GM19238 (cell line): ENCODE measurements around the gene SPDYE18.
"Not testable (repeated sequence)": the region's sequence is repeated elsewhere in the genome, so short reads cannot be mapped to it uniquely, and the experiment has no call there.

Experiments used
- DNase-seq: peaks from one replicate; pipeline ENCODE4 v3.0.0; 2011; ENCODE audit warnings: low spot score; ENCODE audit not compliant: insufficient read length

Gene SPDYE18

DNA sequence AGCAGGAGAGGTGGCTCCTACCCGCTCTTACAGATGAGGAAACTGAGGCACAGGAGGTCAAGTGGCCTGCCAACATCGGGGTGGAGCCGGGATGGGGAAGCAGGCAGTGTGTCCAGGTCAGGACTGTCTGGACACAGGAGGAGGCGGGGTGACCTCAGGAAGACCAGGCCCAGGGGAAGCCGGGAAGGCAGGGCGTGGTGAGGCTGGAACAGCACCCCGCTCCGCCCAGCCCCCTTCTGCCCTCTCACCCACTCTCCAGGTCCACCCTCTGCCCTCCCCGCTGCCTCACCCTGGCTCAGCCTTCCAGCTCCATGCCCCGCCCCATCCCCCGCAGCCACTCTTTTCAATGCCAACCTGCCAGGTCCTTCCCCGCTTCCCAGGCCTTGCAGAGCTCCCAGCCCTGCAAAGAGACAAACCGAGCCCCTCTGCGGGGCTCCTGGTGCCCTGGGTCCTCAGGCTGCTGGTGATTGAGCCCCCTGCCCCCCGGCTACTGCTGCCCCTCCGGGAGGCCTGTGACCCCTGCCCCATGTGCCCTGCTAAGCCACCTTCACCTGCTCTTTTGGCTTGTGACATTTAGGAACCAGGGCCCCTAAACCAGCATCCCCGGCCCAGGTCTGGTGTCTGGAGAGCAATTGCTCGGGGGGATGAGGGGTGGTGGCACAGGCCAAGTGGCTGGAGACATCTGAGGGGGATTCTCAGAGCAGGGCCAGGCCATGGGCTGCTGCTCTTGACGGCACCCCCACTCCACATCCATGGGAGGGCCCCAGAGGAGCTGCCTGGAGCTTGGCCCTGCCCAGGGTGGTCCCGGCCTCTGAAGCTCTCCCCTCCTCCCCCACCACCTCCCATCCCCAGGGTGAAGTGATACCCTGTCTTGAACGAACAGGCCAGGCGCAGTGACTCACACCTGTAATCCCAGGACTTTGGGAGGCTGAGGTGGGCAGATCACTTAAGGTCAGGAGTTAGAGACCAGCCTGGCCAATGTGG lies 55.9 kb downstream of the SPDYE18 start:
- DNase-seq: not testable (repeated sequence)

DNA sequence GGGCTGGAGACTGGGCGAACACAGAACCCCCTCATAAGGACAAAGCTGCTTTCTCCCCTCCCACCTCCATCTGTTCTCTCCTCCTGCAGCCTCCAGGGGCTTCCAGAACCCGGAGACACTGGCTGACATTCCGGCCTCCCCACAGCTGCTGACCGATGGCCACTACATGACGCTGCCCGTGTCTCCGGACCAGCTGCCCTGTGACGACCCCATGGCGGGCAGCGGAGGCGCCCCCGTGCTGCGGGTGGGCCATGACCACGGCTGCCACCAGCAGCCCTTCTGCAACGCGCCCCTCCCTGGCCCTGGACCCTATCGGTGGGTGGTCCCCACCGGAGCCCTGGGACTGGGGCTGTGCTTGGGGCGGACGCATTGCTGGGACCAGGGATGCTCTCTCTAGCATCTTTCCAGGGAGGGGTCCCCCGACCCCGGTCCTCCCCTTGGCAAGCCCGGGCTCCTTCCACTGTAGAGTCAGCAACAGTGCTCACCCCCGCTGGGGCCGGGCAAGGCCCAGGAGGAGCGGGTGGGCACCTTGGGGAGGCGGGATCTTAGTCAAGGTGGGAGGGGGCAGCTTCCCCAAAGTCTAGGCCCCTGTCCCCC lies 56.8 kb downstream of the SPDYE18 start:
- not testable (repeated sequence) for DNase-seq

GRCh38 chr7:77004151-77004550 lies 58.2 kb downstream of the SPDYE18 start:
- not testable (repeated sequence) for DNase-seq

- DNase-seq: not testable (repeated sequence)
These were observed 59.1 kb downstream of the SPDYE18 start for GRCh38 chr7:77003241-77003640.

DNA sequence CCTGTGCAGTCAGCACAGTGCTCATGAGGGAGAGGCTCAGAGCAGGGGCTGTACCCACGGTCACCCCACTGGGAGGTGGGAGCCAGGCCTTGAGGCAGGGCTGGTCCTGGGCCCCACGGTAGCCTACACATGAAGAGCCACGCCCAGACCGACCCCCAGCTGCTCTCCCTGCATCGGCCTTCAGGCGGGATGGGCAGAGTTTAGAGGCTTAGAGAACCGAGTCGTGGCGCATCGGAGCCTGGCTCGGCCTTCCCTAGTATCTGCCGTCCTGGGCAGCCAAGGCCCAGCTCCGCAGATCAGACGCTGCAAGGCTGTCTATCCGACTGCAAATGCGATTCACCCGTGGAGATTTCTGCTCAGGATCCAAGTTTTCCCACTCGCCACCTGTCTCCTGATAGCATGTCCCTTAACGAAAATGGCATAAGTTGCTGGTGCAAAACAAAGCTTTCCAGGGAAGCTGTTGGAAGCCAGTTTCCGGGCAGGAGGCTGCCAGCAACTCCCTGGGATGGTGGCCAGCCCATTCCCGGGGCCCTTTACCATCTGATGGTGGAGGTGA lies 59.6 kb downstream of the SPDYE18 start:
- DNase-seq: not testable (repeated sequence)

DNA sequence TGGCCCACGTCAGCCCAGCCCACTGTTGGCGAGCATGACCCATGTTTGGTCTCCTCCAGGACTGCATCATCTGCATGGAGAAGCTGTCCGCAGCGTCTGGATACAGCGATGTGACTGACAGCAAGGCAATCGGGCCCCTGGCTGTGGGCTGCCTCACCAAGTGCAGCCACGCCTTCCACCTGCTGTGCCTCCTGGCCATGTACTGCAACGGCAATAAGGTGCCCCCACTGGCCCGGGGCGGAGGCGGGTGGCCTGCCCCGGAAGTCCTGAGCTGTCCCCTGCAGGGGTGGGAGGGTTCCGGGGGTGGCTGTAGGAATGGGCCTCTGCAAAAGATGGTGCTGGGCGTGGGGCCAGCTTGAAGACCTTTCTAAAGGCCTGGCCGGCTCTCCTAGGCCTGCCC lies 60.3 kb downstream of the SPDYE18 start:
- not testable (repeated sequence) for DNase-seq
